NOMO-1 treated with dmso at 0.1 percent for 144 hours (cell line): ENCODE data around the gene HAUS7.

Experiments
- DNase-seq: peaks from one replicate; lab custom pipeline; 2025; ENCODE audit not compliant: unreplicated experiment; lab: John Stamatoyannopoulos, UW

HAUS7 gene

GRCh38 chrX:153477901-153478300, 7.5 kb upstream of the HAUS7 start:
- no peak for DNase-seq

- DNase-seq, result no peak
Observed at GRCh38 chrX:153477364-153477857, 7.0 kb upstream of the HAUS7 start.

GRCh38 chrX:153476666-153477363, 6.4 kb upstream of the HAUS7 start:
- DNase-seq, result no peak

DNA sequence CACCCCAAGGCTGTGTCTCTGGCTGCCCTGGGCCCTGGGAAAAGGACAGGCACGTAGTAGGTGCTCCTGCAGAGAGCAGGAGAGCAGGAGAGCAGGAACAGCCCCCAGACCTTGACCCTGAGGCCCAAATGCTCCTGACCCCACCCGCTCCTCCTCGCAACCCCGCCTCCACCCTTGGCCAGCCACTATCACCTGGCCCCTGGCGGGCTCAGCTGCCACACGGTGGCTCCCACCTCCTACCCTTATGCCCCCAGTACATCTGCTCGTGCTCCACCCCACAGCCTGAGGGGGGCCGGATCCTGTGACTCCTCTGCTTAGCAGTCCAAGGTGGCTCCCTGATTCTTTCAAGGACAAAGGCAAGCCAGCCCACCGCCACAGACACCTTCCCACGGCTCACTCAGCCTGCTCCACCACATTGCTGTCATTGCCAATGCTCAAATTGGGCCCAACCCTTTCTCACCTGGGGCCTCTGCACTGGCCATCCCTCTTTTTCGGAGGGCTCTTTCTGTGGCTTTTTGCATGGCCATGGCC, 5.4 kb upstream of the HAUS7 start:
- no peak for DNase-seq

- DNase-seq, result no peak
Observed at GRCh38 chrX:153475271-153475670, 4.9 kb upstream of the HAUS7 start.

- no peak for DNase-seq
Observed at GRCh38 chrX:153474718-153475117, 4.3 kb upstream of the HAUS7 start.

GRCh38 chrX:153474266-153474665, 3.9 kb upstream of the HAUS7 start:
- no peak for DNase-seq

DNA sequence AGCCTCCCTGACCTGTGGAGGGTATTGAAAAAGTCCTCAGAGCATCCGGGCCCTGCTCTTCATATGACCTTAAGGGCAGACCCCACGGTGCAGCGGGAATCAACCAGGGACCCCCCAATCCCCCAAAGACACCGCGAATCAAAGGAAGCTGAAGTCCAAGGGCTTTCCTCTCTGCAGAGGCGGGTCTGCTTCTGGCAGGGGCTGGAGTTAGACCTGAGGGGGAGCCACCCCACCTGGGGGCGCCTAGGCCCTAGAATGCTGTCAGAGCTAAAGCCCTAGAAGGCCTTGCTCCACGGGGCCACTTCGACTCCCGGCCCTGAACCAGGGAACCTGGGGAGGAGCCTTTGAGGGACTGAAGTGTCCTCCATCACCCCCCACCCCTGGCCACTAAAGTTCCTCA, 2.8 kb upstream of the HAUS7 start:
- DNase-seq, result no peak

- DNase-seq, result no peak
Observed at GRCh38 chrX:153471663-153472280, 1.4 kb upstream of the HAUS7 start.

DNA sequence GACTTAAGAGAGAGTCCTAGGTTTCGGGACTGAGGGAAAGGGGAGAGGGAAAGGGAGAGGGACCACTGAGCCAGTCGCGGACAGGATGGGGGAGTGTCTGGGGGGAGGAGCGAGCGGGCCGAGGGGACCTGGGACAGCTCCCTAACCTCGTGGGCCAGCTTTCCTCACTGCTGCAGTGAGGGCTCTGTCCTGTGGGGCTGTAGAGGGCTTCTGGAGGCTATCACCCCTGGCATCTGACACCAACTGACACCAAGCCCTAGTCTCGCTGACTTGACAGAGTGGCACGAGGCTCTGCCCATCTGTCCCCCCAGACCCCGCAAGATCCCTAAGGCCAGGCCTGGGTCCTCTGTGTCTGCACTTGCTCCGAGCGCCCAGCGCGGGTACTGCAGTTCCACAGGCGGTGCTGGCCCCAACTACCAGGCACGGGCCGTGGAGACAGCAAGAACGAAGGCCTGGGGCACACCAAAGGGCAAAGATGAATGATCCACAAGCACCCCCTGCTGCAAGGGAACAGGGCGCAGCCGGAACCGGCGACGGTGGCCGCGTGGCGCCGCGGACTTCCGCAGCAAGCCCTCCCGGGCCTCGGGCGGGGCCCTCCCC, 465 bp downstream of the HAUS7 start:
- no peak for DNase-seq

- no peak for DNase-seq
Observed at GRCh38 chrX:153468008-153468580, 2.3 kb downstream of the HAUS7 start.

DNA sequence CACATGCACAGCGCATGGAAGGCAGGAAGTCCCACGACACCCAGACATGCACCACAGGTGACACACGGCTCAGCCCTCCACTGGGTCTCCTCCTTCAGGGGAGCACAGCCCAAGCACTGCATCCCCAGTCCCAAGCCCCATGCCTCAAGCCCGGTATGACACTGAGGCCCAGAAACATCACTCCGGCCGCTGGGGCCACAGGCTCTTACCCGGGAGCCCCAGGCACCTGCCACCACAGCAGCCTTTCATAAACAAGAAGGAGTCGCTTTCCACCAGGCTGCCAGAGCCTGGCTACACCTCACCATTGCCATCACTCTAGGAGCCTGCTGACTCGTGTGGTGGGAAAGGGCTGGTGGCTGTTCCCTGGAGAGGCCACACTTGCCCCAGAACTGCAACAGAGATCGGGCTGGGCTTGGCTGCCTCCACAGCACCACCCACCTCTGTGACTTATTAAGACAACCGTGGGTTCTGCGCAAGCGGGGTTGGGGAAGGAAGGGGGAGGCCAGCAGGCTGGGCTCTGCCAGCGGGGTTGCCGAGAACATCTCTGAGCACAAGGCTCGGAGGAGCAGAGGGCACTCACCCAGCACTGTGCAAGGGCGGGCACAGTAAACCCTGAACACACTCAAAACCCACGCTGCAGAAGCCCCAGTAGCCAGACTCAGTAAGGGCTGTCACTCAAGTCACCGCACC, 4.5 kb downstream of the HAUS7 start:
- DNase-seq, result no peak

DNA sequence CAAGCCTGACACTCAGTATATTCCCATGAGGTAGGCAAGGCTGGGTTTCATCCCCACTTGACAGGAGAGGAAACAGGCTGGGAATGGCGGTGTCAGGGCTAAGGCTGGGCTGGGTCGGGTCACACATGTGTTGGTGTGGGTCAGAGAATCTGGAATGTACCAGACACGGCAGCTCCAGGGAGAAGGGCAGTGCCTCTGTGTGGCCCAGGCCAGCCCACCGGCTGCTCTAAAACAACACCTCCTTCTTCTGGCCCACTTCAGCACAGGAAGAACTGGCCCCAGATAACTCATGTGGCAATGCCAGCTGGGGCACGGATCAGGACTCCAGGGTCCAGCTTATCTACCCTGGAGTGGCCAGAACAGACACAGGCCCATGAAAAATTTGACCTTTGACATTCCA, 6.3 kb downstream of the HAUS7 start:
- DNase-seq, result no peak

DNA sequence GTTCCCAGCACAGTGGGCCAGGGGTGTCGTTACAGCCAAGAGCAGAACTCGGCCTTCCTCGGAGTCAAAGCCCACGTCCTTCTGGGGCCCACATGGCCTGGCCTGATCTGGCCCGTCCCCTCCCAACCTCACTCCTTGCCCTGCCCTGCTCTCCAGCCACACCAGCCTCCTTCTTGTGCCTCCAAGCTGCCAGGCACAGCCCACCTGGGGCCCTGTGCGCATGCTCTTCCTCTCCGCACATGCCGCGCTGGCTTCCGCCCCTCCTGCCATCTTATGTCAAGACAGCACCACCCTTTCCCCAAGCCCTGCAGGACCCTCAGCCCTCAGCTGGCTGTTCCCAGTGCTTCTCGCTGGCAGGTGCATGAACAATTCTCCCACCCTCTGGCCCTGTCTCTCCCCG, 6.8 kb downstream of the HAUS7 start:
- no peak for DNase-seq

DNA sequence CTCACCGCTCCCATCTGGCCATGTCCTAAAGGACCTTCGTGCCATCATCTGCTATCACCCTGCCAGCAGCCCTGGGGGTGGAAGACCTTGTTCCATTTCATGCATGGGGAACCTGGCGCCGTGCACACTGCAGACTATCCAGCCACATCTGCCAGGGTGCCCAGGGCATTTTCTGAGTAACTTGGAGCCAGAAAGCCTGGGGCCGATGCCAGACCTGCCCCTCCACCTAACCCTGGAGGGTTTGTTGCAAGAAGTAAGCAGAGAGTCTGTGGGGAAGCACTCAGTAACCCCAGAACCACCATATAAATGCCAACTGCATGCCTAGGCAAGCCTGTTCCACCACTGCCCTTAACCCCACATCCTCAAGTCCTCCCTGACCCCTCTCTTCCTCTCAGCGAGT, 7.3 kb downstream of the HAUS7 start:
- no peak for DNase-seq

GRCh38 chrX:153462291-153462690, 8.1 kb downstream of the HAUS7 start:
- no peak for DNase-seq

GRCh38 chrX:153460826-153461225, 9.6 kb downstream of the HAUS7 start:
- DNase-seq, result no peak

GRCh38 chrX:153459986-153460385, 10.4 kb downstream of the HAUS7 start:
- no peak for DNase-seq

DNA sequence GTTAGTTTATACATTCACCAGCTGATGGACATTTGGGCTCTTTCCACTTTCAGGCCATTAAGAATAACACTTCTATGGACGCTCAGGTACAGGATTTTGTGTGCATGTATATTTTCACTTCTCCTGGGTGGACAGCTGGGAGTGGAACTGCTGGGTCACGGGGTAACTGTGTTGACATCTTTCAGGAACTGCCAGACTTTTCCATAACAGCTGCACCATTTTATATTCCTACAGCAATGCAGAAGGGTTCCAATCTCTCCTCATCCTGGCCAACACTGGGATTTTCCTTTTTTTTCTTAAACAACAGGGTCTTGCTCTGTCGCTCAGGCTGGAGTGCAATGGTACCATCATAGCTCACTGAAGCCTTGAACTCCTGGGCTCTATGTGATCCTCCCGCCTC, 11.9 kb downstream of the HAUS7 start:
- no peak for DNase-seq

DNA sequence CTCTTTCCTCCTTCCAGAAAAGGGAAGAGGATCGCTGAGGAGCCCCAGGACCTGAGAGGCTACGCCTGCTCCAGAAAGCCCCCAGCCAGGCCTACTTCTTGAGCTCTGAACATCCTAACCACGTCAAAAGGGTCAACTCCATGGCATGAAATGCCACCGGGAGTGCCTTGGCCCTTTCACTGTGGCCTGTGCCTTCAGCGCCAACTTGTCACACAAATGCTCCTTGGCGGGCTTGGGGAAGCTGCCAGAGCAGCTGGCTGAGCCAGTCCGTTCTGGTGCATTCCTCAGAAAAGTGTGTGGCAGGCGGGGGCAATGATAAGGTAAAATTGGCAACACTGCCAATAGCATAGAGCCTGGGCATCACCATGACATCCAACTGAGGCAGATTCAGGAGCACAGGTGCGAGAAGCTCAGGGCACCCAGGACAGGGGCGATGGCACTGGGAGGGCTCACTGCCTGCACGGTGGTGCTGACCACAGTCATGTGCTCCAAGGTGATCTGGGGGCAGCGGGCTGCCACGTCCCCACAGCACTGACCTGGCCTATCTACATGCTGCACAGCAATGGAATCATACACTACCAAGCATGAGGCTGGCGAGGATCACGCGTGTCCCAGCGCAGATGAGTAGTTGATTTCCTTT, 12.4 kb downstream of the HAUS7 start:
- DNase-seq, result no peak
